ENCODE data around the gene DUSP10.

DNA sequence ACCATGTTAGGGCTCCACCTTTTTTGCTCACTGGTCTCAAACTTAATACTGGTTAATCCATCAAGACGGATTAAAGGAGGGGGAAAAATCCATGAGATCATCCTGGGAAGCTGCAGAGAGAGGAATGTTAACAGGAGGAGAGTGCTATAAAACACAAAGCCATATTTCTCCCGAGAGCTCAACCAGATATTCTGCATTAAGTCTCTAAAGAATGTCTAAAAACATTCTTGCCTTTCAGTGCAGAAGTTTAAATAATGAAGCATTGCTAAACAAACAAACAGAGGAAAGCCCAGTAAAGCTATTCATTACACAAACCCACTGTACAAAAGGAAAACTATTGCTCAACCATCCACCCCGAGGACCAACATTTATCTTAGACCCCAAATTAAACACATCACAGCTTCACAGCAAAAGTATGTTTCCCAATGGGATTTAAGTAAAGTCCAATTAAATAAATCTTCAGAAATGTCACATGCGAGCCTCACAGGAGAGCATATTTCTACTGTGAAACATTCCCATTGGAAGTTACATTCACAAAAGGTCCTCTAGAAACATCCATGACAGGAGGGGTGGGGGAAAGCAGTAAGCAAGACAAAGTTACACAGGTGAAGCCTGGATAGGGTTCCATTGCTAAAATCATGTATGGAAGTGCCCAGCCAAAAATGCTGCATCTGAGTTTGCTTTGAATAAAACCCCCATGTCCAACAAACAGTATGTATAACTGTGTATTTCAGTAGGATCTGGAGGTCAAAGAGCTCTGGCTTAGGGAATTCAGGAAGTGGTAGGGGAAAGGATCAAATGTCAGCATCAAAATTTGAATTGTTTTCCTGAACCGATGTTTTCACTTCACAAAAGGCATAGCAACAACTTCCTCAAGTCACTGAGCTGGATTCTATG, 23.3 kb downstream of the DUSP10 start:
- no peak for TF ChIP-seq POLR2A (IDR thresholded peaks at IDR 0.05)
- TF ChIP-seq, protein P1, sequence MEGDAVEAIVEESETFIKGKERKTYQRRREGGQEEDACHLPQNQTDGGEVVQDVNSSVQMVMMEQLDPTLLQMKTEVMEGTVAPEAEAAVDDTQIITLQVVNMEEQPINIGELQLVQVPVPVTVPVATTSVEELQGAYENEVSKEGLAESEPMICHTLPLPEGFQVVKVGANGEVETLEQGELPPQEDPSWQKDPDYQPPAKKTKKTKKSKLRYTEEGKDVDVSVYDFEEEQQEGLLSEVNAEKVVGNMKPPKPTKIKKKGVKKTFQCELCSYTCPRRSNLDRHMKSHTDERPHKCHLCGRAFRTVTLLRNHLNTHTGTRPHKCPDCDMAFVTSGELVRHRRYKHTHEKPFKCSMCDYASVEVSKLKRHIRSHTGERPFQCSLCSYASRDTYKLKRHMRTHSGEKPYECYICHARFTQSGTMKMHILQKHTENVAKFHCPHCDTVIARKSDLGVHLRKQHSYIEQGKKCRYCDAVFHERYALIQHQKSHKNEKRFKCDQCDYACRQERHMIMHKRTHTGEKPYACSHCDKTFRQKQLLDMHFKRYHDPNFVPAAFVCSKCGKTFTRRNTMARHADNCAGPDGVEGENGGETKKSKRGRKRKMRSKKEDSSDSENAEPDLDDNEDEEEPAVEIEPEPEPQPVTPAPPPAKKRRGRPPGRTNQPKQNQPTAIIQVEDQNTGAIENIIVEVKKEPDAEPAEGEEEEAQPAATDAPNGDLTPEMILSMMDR (IDR thresholded peaks at IDR 0.05), result no peak
- no peak for TF ChIP-seq EP300 (IDR thresholded peaks at IDR 0.05)

All from tibial nerve (tissue), 4 donors.